Measurements from ENCODE around the gene ZNF48. TPM values are rescaled to one million over a fixed set of nuclear protein-coding genes. Genes with fewer than 3 reads are reported as not detected.

ZNF48 gene
- polyA plus RNA-seq, 3 donors, result 2.4 to 3.9 (median 3.2) TPM

Other genes with a start within 250 kb of the ZNF48 start
- 10 to 100 TPM; 14.9 to 73.1 (median 72.4) TPM for gene CORO1A, start 211.8 kb upstream of the ZNF48 start, polyA plus RNA-seq
- gene BOLA2B, start 201.8 kb upstream of the ZNF48 start, polyA plus RNA-seq, result 100 to 1,000 TPM in 2 of 3 donors, 10 to 100 TPM in 1; 77.5 to 143 (median 136) TPM
- gene SLX1A, start 201.5 kb upstream of the ZNF48 start, polyA plus RNA-seq, result 10 to 100 TPM; 33.5 to 60.0 (median 44.0) TPM
- 10 to 100 TPM in 1 of 3 donors, 1 to 10 TPM in 2; 4.9 to 20.1 (median 5.0) TPM for gene SULT1A3, start 196.2 kb upstream of the ZNF48 start, polyA plus RNA-seq
- 1 to 10 TPM; 2.7 to 5.5 (median 3.0) TPM for gene NPIPB13, start 146.9 kb upstream of the ZNF48 start, polyA plus RNA-seq
- gene CD2BP2, start 40.1 kb upstream of the ZNF48 start, polyA plus RNA-seq, result 10 to 100 TPM; 27.0 to 41.5 (median 37.5) TPM
- gene TBC1D10B, start 24.9 kb upstream of the ZNF48 start, polyA plus RNA-seq, result 10 to 100 TPM; 12.4 to 28.2 (median 27.6) TPM
- gene MYL11, start 20.6 kb upstream of the ZNF48 start, polyA plus RNA-seq, result 1 to 10 TPM in 1 of 3 donors, under 1 TPM in 1, not detected in 1; 0.98 to 1.3 TPM
- 1 to 10 TPM; 1.8 to 3.9 (median 3.6) TPM for gene SEPTIN1, start 12.9 kb upstream of the ZNF48 start, polyA plus RNA-seq
- gene ZNF771, start 12.2 kb downstream of the ZNF48 start, polyA plus RNA-seq, result 1 to 10 TPM; 4.2 to 6.4 (median 4.9) TPM
- 10 to 100 TPM; 27.5 to 29.8 (median 29.2) TPM for gene DCTPP1, start 34.6 kb downstream of the ZNF48 start, polyA plus RNA-seq
- 10 to 100 TPM; 25.0 to 45.0 (median 38.6) TPM for gene SEPHS2, start 50.5 kb downstream of the ZNF48 start, polyA plus RNA-seq
- gene ITGAL, start 77.3 kb downstream of the ZNF48 start, polyA plus RNA-seq, result 1 to 10 TPM; 1.2 to 5.3 (median 4.3) TPM
- 10 to 100 TPM; 17.8 to 33.9 (median 22.3) TPM for gene ZNF768, start 131.1 kb downstream of the ZNF48 start, polyA plus RNA-seq
- gene ZNF747, start 139.4 kb downstream of the ZNF48 start, polyA plus RNA-seq, result 1 to 10 TPM; 3.8 to 6.1 (median 5.3) TPM
- 1 to 10 TPM; 3.0 to 4.8 (median 3.8) TPM for gene ZNF764, start 163.0 kb downstream of the ZNF48 start, polyA plus RNA-seq
- gene ZNF688, start 176.3 kb downstream of the ZNF48 start, polyA plus RNA-seq, result 10 to 100 TPM in 1 of 3 donors, 1 to 10 TPM in 2; 8.7 to 21.9 (median 9.7) TPM
- gene ZNF785, start 190.3 kb downstream of the ZNF48 start, polyA plus RNA-seq, result 1 to 10 TPM; 3.8 to 5.7 (median 4.4) TPM
- 1 to 10 TPM; 3.7 to 4.2 (median 4.2) TPM for gene ZNF689, start 215.0 kb downstream of the ZNF48 start, polyA plus RNA-seq

All from adipose tissue (tissue), 3 donors.